Gastroesophageal sphincter (tissue), 4 donors: Measurements from ENCODE around the gene COL15A1. TPM values are rescaled to one million over a fixed set of nuclear protein-coding genes. Genes with fewer than 3 reads are reported as not detected.

ENCODE experiments used
- ATAC-seq: fragments of 150-250 bp; one replicate; pipeline ENCODE4 v1.9.1; 2016; ENCODE audit warnings: mild to moderate bottlenecking, moderate library complexity
- H3K27ac ChIP-seq, 4 donors: fragments of 200-600 bp; sonication (generic) in 3 of 4; 1 replicate in 3 of 4; 2 replicates in 1 of 4; pipeline ENCODE4 v1.5.1; 2016 to 2019
- H3K27me3 ChIP-seq: fragments of 200-600 bp; sonication (generic); one replicate; pipeline ENCODE4 v1.5.1; 2019
- H3K36me3 ChIP-seq, 2 donors: fragments of 200-600 bp; sonication (generic); one replicate each; pipeline ENCODE4 v1.5.1; 2019; ENCODE audit warnings: control low read depth in 1 of 2
- H3K4me1 ChIP-seq, 3 donors: fragments of 200-600 bp; sonication (generic); 1 replicate in 2 of 3; 2 replicates in 1 of 3; pipeline ENCODE4 v1.5.1; 2016 to 2019; ENCODE audit warnings: control low read depth in 2 of 3
- H3K4me3 ChIP-seq, 2 donors: fragments of 200-600 bp; sonication (generic); one replicate each; pipeline ENCODE4 v1.5.1; 2019; ENCODE audit warnings: mild to moderate bottlenecking in 1 of 2, moderate library complexity in 1 of 2
- H3K9me3 ChIP-seq, 3 donors: fragments of 200-600 bp; sonication (generic); one replicate each; pipeline ENCODE4 v1.5.1; 2017 to 2019; ENCODE audit warnings: control low read depth in 2 of 3
- EP300 ChIP-seq: sonication (generic); formaldehyde crosslinking; IDR thresholded peaks from one replicate; pipeline ENCODE4 v1.6.1; 2017; ENCODE audit warnings: antibody characterized with exemption, mild to moderate bottlenecking
- POLR2A ChIP-seq, 2 donors: fragments of 450-650 bp; IDR thresholded peaks; one replicate each; pipeline ENCODE4 v1.6.1; 2017; ENCODE audit warnings: antibody characterized with exemption in 2 of 2, mild to moderate bottlenecking in 2 of 2, moderate library complexity in 1 of 2
- POLR2AphosphoS5 ChIP-seq: sonication (generic); formaldehyde crosslinking; IDR thresholded peaks from one replicate; pipeline ENCODE4 v1.6.1; 2017; ENCODE audit warnings: antibody characterized with exemption
- WGBS, 2 donors: methylation state at CpG; one replicate each; pipeline ENCODE4 v1.1.5; 2018; ENCODE audit warnings: low coverage in 1 of 2; 5-methylcytosine and 5-hydroxymethylcytosine counted together
- total RNA-seq, 4 donors: library from RNA; depleted of rRNA; stranded (reverse); fragments of >200 nt; gene quantifications; one replicate each; pipeline ENCODE4 v1.1.0, GENCODE V29; 2016
- TF ChIP-seq, protein P1 (sequence below), 4 experiments: fragments of 200-600 bp in 2 of 4; fragments of 450-650 bp in 2 of 4; sonication (generic) in 1 of 4; IDR thresholded peaks; one replicate each; pipeline ENCODE4 v1.5.1; 2017 to 2019; ENCODE audit warnings: antibody characterized with exemption in 4 of 4, mild to moderate bottlenecking in 2 of 4, moderate library complexity in 2 of 4

Gene COL15A1
- total RNA-seq, 4 donors from 2014 or later, result 80.5 to 256 (median 97.2) TPM

DNA sequence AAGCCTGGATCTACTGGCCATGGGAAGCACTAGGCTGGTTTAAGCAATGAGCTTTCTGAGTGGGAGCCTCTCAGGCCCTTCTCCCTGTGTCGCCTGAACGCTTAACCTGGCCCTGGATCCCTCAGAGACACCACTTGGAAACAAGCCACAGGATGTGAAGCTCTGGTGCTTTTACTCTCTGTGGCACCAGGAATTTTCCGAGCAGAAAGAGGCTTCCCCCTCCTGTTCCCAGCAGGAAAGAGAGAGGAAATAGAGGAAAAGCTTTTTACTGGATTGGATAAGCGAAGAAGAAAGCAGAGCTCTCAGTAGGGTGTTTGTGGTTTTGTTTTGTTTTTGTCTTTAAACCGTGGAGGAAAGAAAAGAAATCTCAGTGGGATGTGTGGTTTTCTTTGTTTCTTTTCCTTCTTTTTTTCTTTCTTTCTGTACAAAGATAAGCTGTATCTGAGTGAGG, 34.5 kb downstream of the COL15A1 start:
- TF ChIP-seq EP300, result no peak
- TF ChIP-seq POLR2AphosphoS5, result no peak
- no peak for TF ChIP-seq POLR2A (IDR thresholded peaks at IDR 0.05)
- TF ChIP-seq, protein P1, sequence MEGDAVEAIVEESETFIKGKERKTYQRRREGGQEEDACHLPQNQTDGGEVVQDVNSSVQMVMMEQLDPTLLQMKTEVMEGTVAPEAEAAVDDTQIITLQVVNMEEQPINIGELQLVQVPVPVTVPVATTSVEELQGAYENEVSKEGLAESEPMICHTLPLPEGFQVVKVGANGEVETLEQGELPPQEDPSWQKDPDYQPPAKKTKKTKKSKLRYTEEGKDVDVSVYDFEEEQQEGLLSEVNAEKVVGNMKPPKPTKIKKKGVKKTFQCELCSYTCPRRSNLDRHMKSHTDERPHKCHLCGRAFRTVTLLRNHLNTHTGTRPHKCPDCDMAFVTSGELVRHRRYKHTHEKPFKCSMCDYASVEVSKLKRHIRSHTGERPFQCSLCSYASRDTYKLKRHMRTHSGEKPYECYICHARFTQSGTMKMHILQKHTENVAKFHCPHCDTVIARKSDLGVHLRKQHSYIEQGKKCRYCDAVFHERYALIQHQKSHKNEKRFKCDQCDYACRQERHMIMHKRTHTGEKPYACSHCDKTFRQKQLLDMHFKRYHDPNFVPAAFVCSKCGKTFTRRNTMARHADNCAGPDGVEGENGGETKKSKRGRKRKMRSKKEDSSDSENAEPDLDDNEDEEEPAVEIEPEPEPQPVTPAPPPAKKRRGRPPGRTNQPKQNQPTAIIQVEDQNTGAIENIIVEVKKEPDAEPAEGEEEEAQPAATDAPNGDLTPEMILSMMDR (IDR thresholded peaks at IDR 0.05), result no peak
- 20 to 26% methylated on average over 1 to 5 of the region's 5 CpGs for WGBS, 2 donors
- Histone ChIP-seq H3K27me3 (no peaks in the 10 kb centered on the region), H3K9me3 (no peaks in the 10 kb centered on the region), H3K36me3 (no peaks in the 10 kb centered on the region), H3K4me3 (no peak overlapping the region), H3K4me1 (peaks cover 2 to 74% (median 35%) of the 10 kb centered on the region in 3 donors), H3K27ac (peak overlapping the region; percentile 18 to 91 (median 89))
- no peak for ATAC-seq

DNA sequence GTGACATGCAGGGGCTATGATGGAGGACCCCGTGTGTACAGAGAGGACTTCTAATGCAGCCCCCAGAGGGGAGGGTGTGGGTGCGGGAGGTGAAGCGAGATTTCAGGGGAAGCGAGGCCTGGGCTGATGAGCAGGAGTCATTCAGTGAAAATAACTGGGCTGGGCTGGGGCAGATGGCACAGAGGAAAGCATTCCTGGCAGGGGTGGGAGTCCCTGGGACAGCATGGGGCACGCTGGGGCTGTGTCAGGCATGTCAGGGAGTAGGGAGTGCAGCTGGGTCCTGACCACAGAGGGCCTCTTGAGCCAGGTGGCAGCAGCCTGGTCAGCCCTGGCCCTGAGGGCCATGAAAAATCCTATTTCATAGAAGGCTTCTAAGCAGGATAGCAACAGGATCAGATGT, 36.6 kb downstream of the COL15A1 start:
- Histone ChIP-seq H3K36me3 (peaks cover 0 to under 1% of the 10 kb centered on the region in 2 donors), H3K9me3 (no peaks in the 10 kb centered on the region), H3K4me3 (no peak overlapping the region), H3K27me3 (no peaks in the 10 kb centered on the region), H3K4me1 (peaks cover 0 to 69% (median 17%) of the 10 kb centered on the region in 3 donors), H3K27ac (no peak overlapping the region)
- no peak for ATAC-seq
- WGBS, 2 donors, result 87 to 100% methylated on average over 2 to 5 of the region's 5 CpGs
- no peak for TF ChIP-seq POLR2A (IDR thresholded peaks at IDR 0.05)
- TF ChIP-seq POLR2AphosphoS5, result no peak
- TF ChIP-seq, protein P1 (IDR thresholded peaks at IDR 0.05), result no peak
- TF ChIP-seq EP300, result no peak

DNA sequence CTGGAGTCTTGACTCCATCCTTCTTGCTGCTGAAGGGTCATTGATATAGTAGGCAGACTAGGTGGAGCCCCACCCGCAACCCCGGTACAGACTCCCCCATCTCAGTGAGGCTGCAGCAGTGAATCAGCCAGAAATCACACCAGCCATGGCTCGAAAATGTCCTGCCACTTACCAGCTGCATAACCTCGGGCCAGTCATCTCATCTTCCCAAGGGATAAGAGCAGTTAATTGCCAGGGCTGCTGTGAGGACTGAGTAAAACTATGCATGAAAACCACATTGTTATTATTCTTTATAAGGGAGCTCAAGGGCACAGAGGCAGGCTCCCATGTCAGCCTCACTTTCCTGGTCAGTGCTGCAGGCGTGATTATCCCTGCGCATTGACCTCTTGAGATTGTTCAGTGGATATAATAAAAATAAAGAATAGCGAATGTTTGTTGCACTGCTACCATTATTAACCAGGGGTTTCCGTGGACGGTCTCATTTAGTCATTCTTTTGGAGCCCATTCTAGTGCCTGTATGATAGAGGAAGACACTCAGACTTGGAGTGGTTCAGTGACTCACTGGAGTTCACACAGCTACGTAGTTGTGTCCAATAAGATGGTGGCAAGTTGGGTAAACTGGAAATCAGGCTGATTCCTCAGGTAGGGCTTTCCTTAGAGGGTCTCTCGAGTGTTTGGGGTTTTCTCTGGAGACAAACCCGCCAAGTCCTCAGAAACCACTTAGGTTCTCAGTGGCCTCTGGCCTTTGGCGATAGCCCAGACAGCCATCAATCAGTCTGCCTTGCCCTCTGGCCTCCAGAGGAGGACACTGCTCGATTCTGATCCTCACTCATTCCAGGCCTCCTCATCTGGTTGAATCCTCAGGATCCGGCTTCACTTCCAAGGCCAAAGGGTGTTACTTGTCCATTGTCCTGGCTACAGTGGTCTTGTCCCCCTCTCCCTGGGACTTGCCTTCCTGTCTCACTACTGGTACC, 39.9 kb downstream of the COL15A1 start:
- WGBS, 2 donors, result 73 to 100% methylated on average over 2 to 10 of the region's 15 CpGs
- H3K4me1 ChIP-seq, result peaks cover 3 to 68% (median 8%) of the 10 kb centered on the region in 3 donors
- peak overlapping the region in 2 of 4 donors; percentile 21 to 23 for H3K27ac ChIP-seq
- no peaks in the 10 kb centered on the region for H3K27me3 ChIP-seq
- H3K9me3 ChIP-seq, result no peaks in the 10 kb centered on the region
- peaks cover 0 to 8% of the 10 kb centered on the region in 2 donors for H3K36me3 ChIP-seq
- H3K4me3 ChIP-seq, result no peak overlapping the region
- no peak for ATAC-seq
- TF ChIP-seq POLR2AphosphoS5 (no peak), EP300 (no peak), POLR2A (IDR thresholded peaks at IDR 0.05) (no peak)
- TF ChIP-seq, protein P1 (IDR thresholded peaks at IDR 0.05), result no peak

DNA sequence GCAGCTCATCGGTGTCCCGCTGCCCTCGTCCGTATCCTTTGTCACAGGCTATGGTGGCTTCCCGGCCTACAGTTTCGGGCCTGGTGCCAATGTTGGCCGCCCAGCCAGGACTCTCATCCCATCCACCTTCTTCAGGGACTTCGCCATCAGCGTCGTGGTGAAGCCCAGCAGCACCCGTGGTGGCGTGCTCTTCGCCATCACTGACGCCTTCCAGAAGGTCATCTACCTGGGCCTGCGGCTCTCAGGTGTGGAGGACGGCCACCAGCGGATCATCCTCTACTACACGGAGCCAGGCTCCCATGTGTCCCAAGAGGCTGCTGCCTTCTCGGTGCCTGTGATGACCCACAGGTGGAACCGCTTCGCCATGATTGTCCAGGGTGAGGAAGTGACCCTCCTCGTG, 41.9 kb downstream of the COL15A1 start:
- Histone ChIP-seq H3K9me3 (no peaks in the 10 kb centered on the region), H3K4me3 (no peak overlapping the region), H3K4me1 (peaks cover 3 to 69% (median 8%) of the 10 kb centered on the region in 3 donors), H3K27me3 (no peaks in the 10 kb centered on the region), H3K27ac (peak overlapping the region in 2 of 4 donors; percentile 71 to 80), H3K36me3 (peaks cover 0 to 25% of the 10 kb centered on the region in 2 donors)
- 89 to 100% methylated on average over 1 to 10 of the region's 22 CpGs for WGBS, 2 donors
- ATAC-seq, result no peak
- TF ChIP-seq POLR2A (IDR thresholded peaks at IDR 0.05) (no peak), EP300 (no peak), POLR2AphosphoS5 (no peak)
- TF ChIP-seq, protein P1 (IDR thresholded peaks at IDR 0.05), result no peak
